ENCODE data around the gene ZNF692.

Gene ZNF692

GRCh38 chr1:248847181-248847955, 11.5 kb downstream of the ZNF692 start:
- TF ChIP-seq CTCF (IDR thresholded peaks at IDR 0.05; ENCODE audit: control extremely low read depth, extremely low read depth, low read depth, missing control alignments) = no peak
- DNase-seq (ENCODE audit: extremely low spot score) = no peak
- CTCF ChIA-PET = interaction anchor here (0.8 kb wide), 1 partner anchor 8 kb away, joined by 3 read pairs; no protein-coding TSS in a partner anchor
- POLR2A ChIA-PET = no interaction called here

GRCh38 chr1:248844526-248844925, 14.4 kb downstream of the ZNF692 start:
- no peak for TF ChIP-seq CTCF (IDR thresholded peaks at IDR 0.05; ENCODE audit: control extremely low read depth, extremely low read depth, low read depth, missing control alignments)
- ChIA-PET POLR2A (no interaction called here), CTCF (interaction anchor here (2.6 kb wide), 1 partner anchor 14 kb away, joined by 8 read pairs; the partner anchor contains the start of gene ZNF692)
- DNase-seq (ENCODE audit: extremely low spot score) = no peak

- ChIA-PET CTCF (interaction anchor here (1.2 to 2.6 kb wide), 3 partner anchors 12 to 18 kb away, joined by 3 to 8 read pairs (median 3); partner anchors contain the start of genes SH3BP5L and ZNF692), POLR2A (no interaction called here)
- no peak for TF ChIP-seq CTCF (IDR thresholded peaks at IDR 0.05; ENCODE audit: control extremely low read depth, extremely low read depth, low read depth, missing control alignments)
- no peak for DNase-seq (ENCODE audit: extremely low spot score)
Measured at GRCh38 chr1:248843687-248844086, 15.2 kb downstream of the ZNF692 start.

GRCh38 chr1:248842781-248843331, 16.0 kb downstream of the ZNF692 start:
- ChIA-PET CTCF (interaction anchor here (1.2 to 2.6 kb wide), 7 partner anchors 11 to 30 kb away, joined by 3 to 36 read pairs (median 4); partner anchors contain the start of genes SH3BP5L and ZNF692), POLR2A (interaction anchor here (0.6 to 1.1 kb wide), 2 partner anchors 16 to 23 kb away, joined by 4 to 5 read pairs; partner anchors contain the start of gene ZNF692)
- TF ChIP-seq CTCF (IDR thresholded peaks at IDR 0.05; ENCODE audit: control extremely low read depth, extremely low read depth, low read depth, missing control alignments) = no peak
- no peak for DNase-seq (ENCODE audit: extremely low spot score)

- POLR2A ChIA-PET = no interaction called here
- CTCF ChIA-PET = interaction anchor here (0.8 to 2.6 kb wide), 15 partner anchors 9 to 85 kb away, joined by 3 to 36 read pairs (median 4); partner anchors contain the start of genes SH3BP5L and ZNF692
- no peak for DNase-seq (ENCODE audit: extremely low spot score)
- peak; percentile 63 for TF ChIP-seq CTCF (IDR thresholded peaks at IDR 0.05; ENCODE audit: control extremely low read depth, extremely low read depth, low read depth, missing control alignments)
Measured at GRCh38 chr1:248841702-248842395, 17.0 kb downstream of the ZNF692 start.

GRCh38 chr1:248840946-248841345, 17.9 kb downstream of the ZNF692 start:
- no peak for TF ChIP-seq CTCF (IDR thresholded peaks at IDR 0.05; ENCODE audit: control extremely low read depth, extremely low read depth, low read depth, missing control alignments)
- no peak for DNase-seq (ENCODE audit: extremely low spot score)
- ChIA-PET POLR2A (no interaction called here), CTCF (interaction anchor here (0.8 to 5.7 kb wide), 11 partner anchors 10 to 86 kb away, joined by 3 to 78 read pairs (median 5); partner anchors contain the start of genes SH3BP5L and ZNF692)

Data from GM10248 (cell line).